ENCODE results near the gene EEF1A1. TPM values are rescaled to one million over a fixed set of nuclear protein-coding genes. Genes with fewer than 3 reads are reported as not detected.
"Not testable (repeated sequence)": the region's sequence is repeated elsewhere in the genome, so short reads cannot be mapped to it uniquely, and the experiment has no call there.

The EEF1A1 gene
- total RNA-seq, 1 experiment from 2014 or later = 7,052 TPM

DNA sequence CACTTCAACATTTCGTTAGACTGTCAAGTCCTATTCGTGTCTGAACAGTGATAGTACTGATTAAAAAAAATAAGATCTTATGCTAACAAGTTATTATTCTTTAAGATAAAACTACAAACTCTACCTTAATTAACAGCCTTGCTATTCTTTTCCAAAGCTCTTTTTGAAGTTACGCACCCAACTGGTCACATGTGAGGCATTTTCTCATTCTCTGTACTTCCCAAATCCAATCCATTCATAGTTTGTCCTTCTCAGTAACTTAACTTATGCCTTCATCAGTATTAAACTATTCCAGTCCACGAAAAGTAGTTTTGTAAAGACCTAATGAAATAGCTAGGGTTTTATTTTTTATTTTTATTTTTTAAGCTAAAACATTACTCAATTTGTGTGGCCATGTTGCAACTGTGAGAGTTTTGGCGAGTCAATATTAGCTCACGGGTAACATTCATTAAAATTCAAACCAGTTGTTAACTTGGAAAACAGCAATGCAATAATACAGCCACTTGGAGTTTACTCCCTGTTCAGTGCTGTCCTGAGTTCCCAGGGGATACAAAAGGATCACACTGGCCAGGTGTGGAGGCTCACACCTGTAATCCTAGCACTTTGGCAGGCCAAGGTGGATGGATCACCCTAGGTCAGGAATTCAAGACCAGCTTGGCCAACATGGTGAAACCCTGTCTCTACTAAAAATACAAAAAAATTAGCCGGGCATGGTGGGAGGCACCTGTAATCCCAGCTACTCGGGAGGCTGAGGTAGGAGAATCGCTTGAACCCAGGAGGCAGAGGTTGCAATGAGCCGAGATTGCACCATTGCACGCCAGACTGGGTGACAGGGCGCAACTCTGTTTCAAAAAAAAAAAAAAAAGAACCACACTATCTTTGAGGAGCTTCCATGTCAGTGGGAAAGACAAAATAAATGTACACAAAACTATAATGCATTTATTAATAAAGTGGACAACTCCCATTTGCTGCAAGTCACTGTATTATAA is 27.9 kb upstream of the EEF1A1 start:
- DNase-seq = no peak
- no TSS peak for BruUV-seq (replicated peaks)
- intact Hi-C loops (cut with micrococcal nuclease; ENCODE audit: unreplicated experiment) = no loop called here
- no peaks in the 10 kb centered on the region for H3K27me3 Mint-ChIP-seq (ENCODE audit: unreplicated experiment)
- H3K4me3 Mint-ChIP-seq (ENCODE audit: low read depth, unreplicated experiment) = no peak overlapping the region
- TF ChIP-seq, protein P1, sequence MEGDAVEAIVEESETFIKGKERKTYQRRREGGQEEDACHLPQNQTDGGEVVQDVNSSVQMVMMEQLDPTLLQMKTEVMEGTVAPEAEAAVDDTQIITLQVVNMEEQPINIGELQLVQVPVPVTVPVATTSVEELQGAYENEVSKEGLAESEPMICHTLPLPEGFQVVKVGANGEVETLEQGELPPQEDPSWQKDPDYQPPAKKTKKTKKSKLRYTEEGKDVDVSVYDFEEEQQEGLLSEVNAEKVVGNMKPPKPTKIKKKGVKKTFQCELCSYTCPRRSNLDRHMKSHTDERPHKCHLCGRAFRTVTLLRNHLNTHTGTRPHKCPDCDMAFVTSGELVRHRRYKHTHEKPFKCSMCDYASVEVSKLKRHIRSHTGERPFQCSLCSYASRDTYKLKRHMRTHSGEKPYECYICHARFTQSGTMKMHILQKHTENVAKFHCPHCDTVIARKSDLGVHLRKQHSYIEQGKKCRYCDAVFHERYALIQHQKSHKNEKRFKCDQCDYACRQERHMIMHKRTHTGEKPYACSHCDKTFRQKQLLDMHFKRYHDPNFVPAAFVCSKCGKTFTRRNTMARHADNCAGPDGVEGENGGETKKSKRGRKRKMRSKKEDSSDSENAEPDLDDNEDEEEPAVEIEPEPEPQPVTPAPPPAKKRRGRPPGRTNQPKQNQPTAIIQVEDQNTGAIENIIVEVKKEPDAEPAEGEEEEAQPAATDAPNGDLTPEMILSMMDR (IDR thresholded peaks at IDR 0.05; ENCODE audit: unreplicated experiment) = no peak
- H3K36me3 Mint-ChIP-seq (ENCODE audit: insufficient read depth, unreplicated experiment) = no peaks in the 10 kb centered on the region
- no peak overlapping the region for H3K27ac Mint-ChIP-seq (ENCODE audit: unreplicated experiment)
- no peaks in the 10 kb centered on the region for H3K9me3 Mint-ChIP-seq (ENCODE audit: low read depth, unreplicated experiment)
- CTCF ChIA-PET = interaction anchor here (0.7 to 1.2 kb wide), 3 partner anchors 16 to 31 kb away, joined by 3 to 8 read pairs (median 4); no protein-coding TSS in a partner anchor
- H3K4me1 Mint-ChIP-seq (ENCODE audit: low read depth, unreplicated experiment) = no peaks in the 10 kb centered on the region

DNA sequence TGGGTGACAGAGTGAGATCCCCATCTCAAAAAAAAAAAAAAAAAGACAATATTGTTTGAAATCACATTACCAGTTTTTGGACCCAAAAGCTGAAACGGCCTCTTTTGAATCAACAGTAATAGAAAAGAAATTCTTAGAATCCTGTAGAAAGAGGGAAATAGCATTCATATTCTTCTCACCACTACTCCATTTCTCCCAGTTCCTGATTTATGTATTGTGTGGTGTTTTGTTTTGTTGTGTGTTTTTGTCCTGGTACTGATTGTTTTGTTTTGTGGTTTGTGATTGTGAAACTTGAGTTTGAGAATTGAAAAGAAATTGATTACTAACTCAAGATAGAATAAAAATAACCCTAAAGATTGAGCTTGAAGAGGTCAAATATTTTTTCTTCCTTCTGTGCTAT is 26.2 kb upstream of the EEF1A1 start:
- DNase-seq = no peak
- H3K4me3 Mint-ChIP-seq (ENCODE audit: low read depth, unreplicated experiment) = no peak overlapping the region
- no peaks in the 10 kb centered on the region for H3K27me3 Mint-ChIP-seq (ENCODE audit: unreplicated experiment)
- intact Hi-C loops (cut with micrococcal nuclease; ENCODE audit: unreplicated experiment) = no loop called here
- no peaks in the 10 kb centered on the region for H3K9me3 Mint-ChIP-seq (ENCODE audit: low read depth, unreplicated experiment)
- no peak overlapping the region for H3K27ac Mint-ChIP-seq (ENCODE audit: unreplicated experiment)
- CTCF ChIA-PET = interaction anchor here (0.7 to 1.2 kb wide), 2 partner anchors 59 to 588 kb away, joined by 3 to 4 read pairs; no protein-coding TSS in a partner anchor
- TF ChIP-seq, protein P1 (IDR thresholded peaks at IDR 0.05; ENCODE audit: unreplicated experiment) = no peak
- H3K4me1 Mint-ChIP-seq (ENCODE audit: low read depth, unreplicated experiment) = no peaks in the 10 kb centered on the region
- no TSS peak for BruUV-seq (replicated peaks)
- no peaks in the 10 kb centered on the region for H3K36me3 Mint-ChIP-seq (ENCODE audit: insufficient read depth, unreplicated experiment)

DNA sequence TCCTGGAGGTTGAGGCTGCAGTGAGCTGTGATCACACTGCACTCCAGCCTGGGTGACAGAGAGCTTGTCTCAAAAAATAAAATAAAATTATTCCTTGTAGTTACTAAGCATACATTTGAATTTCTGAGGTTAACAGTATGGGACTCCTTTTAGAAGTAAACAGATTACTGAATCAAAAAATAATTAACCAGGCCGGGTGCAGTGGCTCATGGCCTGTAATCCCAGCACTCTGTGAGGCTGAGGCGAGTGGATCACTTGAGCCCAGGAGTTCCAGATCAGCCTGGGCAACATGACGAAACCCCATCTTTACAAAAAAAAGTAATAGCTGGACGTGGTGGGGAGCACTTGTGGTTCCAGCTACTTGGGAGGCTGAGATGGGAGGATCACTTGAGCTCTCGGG is 22.1 kb upstream of the EEF1A1 start:
- Mint-ChIP-seq H3K27ac (ENCODE audit: unreplicated experiment) (no peak overlapping the region), H3K9me3 (ENCODE audit: low read depth, unreplicated experiment) (no peaks in the 10 kb centered on the region), H3K4me3 (ENCODE audit: low read depth, unreplicated experiment) (no peak overlapping the region), H3K27me3 (ENCODE audit: unreplicated experiment) (no peaks in the 10 kb centered on the region), H3K4me1 (ENCODE audit: low read depth, unreplicated experiment) (no peaks in the 10 kb centered on the region), H3K36me3 (ENCODE audit: insufficient read depth, unreplicated experiment) (no peaks in the 10 kb centered on the region)
- TF ChIP-seq, protein P1 (IDR thresholded peaks at IDR 0.05; ENCODE audit: unreplicated experiment) = no peak
- no TSS peak for BruUV-seq (replicated peaks)
- CTCF ChIA-PET = interaction anchor here (0.6 to 1.5 kb wide), 2 partner anchors 43 to 898 kb away, joined by 4 to 5 read pairs; no protein-coding TSS in a partner anchor
- DNase-seq = no peak
- intact Hi-C loops (cut with micrococcal nuclease; ENCODE audit: unreplicated experiment) = no loop called here

DNA sequence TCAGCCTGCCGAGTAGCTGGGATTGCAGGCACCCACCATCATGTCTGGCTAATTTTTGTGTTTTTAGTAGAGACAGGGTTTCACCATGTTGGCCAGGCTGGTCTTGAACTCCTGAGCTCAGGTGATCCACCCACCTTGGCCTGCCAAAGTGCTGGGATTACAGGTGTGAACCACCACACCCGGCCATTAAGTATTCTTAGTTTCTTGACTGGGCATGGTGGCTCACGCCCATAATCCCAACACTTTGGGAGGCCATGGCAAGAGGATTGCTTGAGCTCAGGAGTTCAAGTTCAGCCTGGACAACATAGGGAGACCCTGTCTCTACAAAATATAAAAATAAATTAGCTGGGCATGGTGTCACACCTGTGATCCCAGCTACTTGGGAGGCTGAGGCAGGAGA is 21.6 kb upstream of the EEF1A1 start:
- H3K27me3 Mint-ChIP-seq (ENCODE audit: unreplicated experiment); H3K4me1 Mint-ChIP-seq (ENCODE audit: low read depth, unreplicated experiment); H3K36me3 Mint-ChIP-seq (ENCODE audit: insufficient read depth, unreplicated experiment); H3K9me3 Mint-ChIP-seq (ENCODE audit: low read depth, unreplicated experiment); DNase-seq; H3K27ac Mint-ChIP-seq (ENCODE audit: unreplicated experiment); BruUV-seq (replicated peaks); H3K4me3 Mint-ChIP-seq (ENCODE audit: low read depth, unreplicated experiment); intact Hi-C loops (cut with micrococcal nuclease; ENCODE audit: unreplicated experiment): not testable (repeated sequence)
- CTCF ChIA-PET = interaction anchor here (1.5 kb wide), 1 partner anchor 43 kb away, joined by 4 read pairs; no protein-coding TSS in a partner anchor

Data from Calu3 (cell line).